H9 (cell line): ENCODE results near the gene HELT. TPM values are rescaled to one million over a fixed set of nuclear protein-coding genes. Genes with fewer than 3 reads are reported as not detected.

Experiments
- DNase-seq: peaks from one replicate; pipeline ENCODE4 v3.0.0-alpha.2; 2017
- H2AFZ ChIP-seq: one replicate; pipeline ENCODE4 v1.6.1; 2013; ENCODE audit warnings: mild to moderate bottlenecking, low read length, control low read depth, moderate library complexity
- H2AK5ac ChIP-seq: 2 replicates; pipeline ENCODE4 v1.6.1; 2013; ENCODE audit warnings: low read length, control low read depth, mixed read lengths; ENCODE audit not compliant: insufficient read length
- H2BK120ac ChIP-seq: one replicate; pipeline ENCODE4 v1.6.1; 2013; ENCODE audit warnings: low read depth, mild to moderate bottlenecking, low read length, control low read depth, inconsistent platforms; ENCODE audit not compliant: poor library complexity, severe bottlenecking
- H2BK12ac ChIP-seq: 2 replicates; pipeline ENCODE4 v1.6.1; 2013; ENCODE audit warnings: low read length, control low read depth, mixed read lengths, low read depth; ENCODE audit not compliant: insufficient read length
- H2BK15ac ChIP-seq: 2 replicates; pipeline ENCODE4 v1.6.1; 2013; ENCODE audit warnings: low read depth, low read length, control low read depth
- H2BK20ac ChIP-seq: one replicate; pipeline ENCODE4 v1.6.1; 2013; ENCODE audit warnings: low read depth, mild to moderate bottlenecking, low read length, control low read depth, inconsistent platforms; ENCODE audit not compliant: poor library complexity, severe bottlenecking
- H2BK5ac ChIP-seq: 2 replicates; pipeline ENCODE4 v1.6.1; 2013; ENCODE audit warnings: low read length, control low read depth, mixed read lengths; ENCODE audit not compliant: insufficient read length
- H3K14ac ChIP-seq: 2 replicates; pipeline ENCODE4 v1.6.1; 2013; ENCODE audit warnings: low read length, control low read depth; ENCODE audit not compliant: insufficient read depth
- H3K18ac ChIP-seq: 2 replicates; pipeline ENCODE4 v1.6.1; 2013; ENCODE audit warnings: low read depth, mild to moderate bottlenecking, mixed read lengths, low read length, control low read depth; ENCODE audit not compliant: insufficient read length
- H3K23ac ChIP-seq: 2 replicates; pipeline ENCODE4 v1.6.1; 2013; ENCODE audit warnings: low read length, control low read depth, mixed read lengths, low read depth; ENCODE audit not compliant: insufficient read length
- H3K23me2 ChIP-seq: 2 replicates; pipeline ENCODE4 v1.6.1; 2013; ENCODE audit warnings: low read depth, mild to moderate bottlenecking, mixed read lengths, low read length, control low read depth; ENCODE audit not compliant: insufficient read length, poor library complexity, severe bottlenecking
- H3K27ac ChIP-seq: 2 replicates; pipeline ENCODE4 v1.5.1; 2013; ENCODE audit warnings: low read length, control low read depth, mixed read lengths, low read depth; ENCODE audit not compliant: insufficient read length
- H3K27me3 ChIP-seq: 2 replicates; pipeline ENCODE4 v1.6.1; 2013; ENCODE audit warnings: low read length, control low read depth, inconsistent platforms; ENCODE audit not compliant: insufficient read depth
- H3K4ac ChIP-seq: 2 replicates; pipeline ENCODE4 v1.6.1; 2013; ENCODE audit warnings: low read depth, mild to moderate bottlenecking, control low read depth, inconsistent platforms, low read length, moderate library complexity
- H3K4me1 ChIP-seq: 2 replicates; pipeline ENCODE4 v1.6.1; 2013; ENCODE audit warnings: low read length, control low read depth, inconsistent platforms; ENCODE audit not compliant: insufficient read depth
- H3K4me2 ChIP-seq: 2 replicates; pipeline ENCODE4 v1.6.1; 2013; ENCODE audit warnings: low read length, control low read depth, mixed read lengths; ENCODE audit not compliant: insufficient read length, insufficient read depth
- H3K56ac ChIP-seq: 2 replicates; pipeline ENCODE4 v1.6.1; 2013; ENCODE audit warnings: low read depth, mild to moderate bottlenecking, mixed read lengths, low read length, control low read depth; ENCODE audit not compliant: insufficient read length
- H3K79me1 ChIP-seq: 2 replicates; pipeline ENCODE4 v1.6.1; 2013; ENCODE audit warnings: low read depth, mild to moderate bottlenecking, moderate library complexity, low read length, control low read depth, inconsistent platforms; ENCODE audit not compliant: insufficient read depth, poor library complexity, severe bottlenecking
- H3K79me2 ChIP-seq: 2 replicates; pipeline ENCODE4 v1.6.1; 2013; ENCODE audit warnings: low read length, control low read depth, inconsistent platforms; ENCODE audit not compliant: insufficient read depth
- H3K9ac ChIP-seq: 2 replicates; pipeline ENCODE4 v1.6.1; 2013; ENCODE audit warnings: low read length, control low read depth, mixed read lengths; ENCODE audit not compliant: insufficient read length; ENCODE audit errors: extremely low read depth
- H3K9me3 ChIP-seq: one replicate; pipeline ENCODE4 v1.6.1; 2013; ENCODE audit warnings: low read depth, low read length, inconsistent platforms; ENCODE audit not compliant: control insufficient read depth
- H3T11ph ChIP-seq: one replicate; pipeline ENCODE4 v1.6.1; 2013; ENCODE audit warnings: mild to moderate bottlenecking, low read length, control low read depth, inconsistent platforms
- H4K20me1 ChIP-seq: one replicate; pipeline ENCODE4 v1.6.1; 2013; ENCODE audit not compliant: control insufficient read depth, insufficient read length, insufficient read depth
- H4K5ac ChIP-seq: 2 replicates; pipeline ENCODE4 v1.6.1; 2013; ENCODE audit warnings: low read depth, mild to moderate bottlenecking, mixed read lengths, low read length, control low read depth; ENCODE audit not compliant: insufficient read length
- H4K8ac ChIP-seq: replicated peaks from 2 replicates; pipeline ENCODE4 v1.6.1; 2013; ENCODE audit warnings: low read length, control low read depth, mixed read lengths, low read depth; ENCODE audit not compliant: insufficient read length
- H4K91ac ChIP-seq: 2 replicates; pipeline ENCODE4 v1.6.1; 2013; ENCODE audit warnings: low read depth, mild to moderate bottlenecking, moderate library complexity, mixed read lengths, low read length, control low read depth; ENCODE audit not compliant: insufficient read length
- H3K27ac Mint-ChIP-seq, 3 experiments: 2 replicates in 2 of 3; 3 replicates in 1 of 3; pipeline ENCODE4 v1.8.0; 2020 to 2021; ENCODE audit warnings: mixed read lengths in 3 of 3, mild to moderate bottlenecking in 1 of 3, moderate library complexity in 1 of 3
- H3K27me3 Mint-ChIP-seq: 2 replicates; pipeline ENCODE4 v1.8.0; 2021; ENCODE audit warnings: low read depth, mild to moderate bottlenecking, moderate library complexity, mixed read lengths
- H3K36me3 Mint-ChIP-seq, 3 experiments: 2 replicates in 2 of 3; 3 replicates in 1 of 3; pipeline ENCODE4 v1.8.0; 2020 to 2021; ENCODE audit warnings: low read depth in 3 of 3, mixed read lengths in 3 of 3; ENCODE audit not compliant: insufficient read depth in 1 of 3
- H3K4me1 Mint-ChIP-seq, 2 experiments: 2 replicates each; pipeline ENCODE4 v1.8.0; 2020; ENCODE audit warnings: mixed read lengths in 2 of 2
- H3K4me3 Mint-ChIP-seq, 2 experiments: 2 replicates in 1 of 2; 3 replicates in 1 of 2; pipeline ENCODE4 v1.8.0; 2020 to 2021; ENCODE audit warnings: mild to moderate bottlenecking in 2 of 2, mixed read lengths in 2 of 2, moderate library complexity in 1 of 2
- H3K9me3 Mint-ChIP-seq, 2 experiments: 2 replicates in 1 of 2; 3 replicates in 1 of 2; pipeline ENCODE4 v1.8.0; 2020; ENCODE audit warnings: mild to moderate bottlenecking in 2 of 2, mixed read lengths in 2 of 2, moderate library complexity in 1 of 2
- CTCF ChIP-seq: fragments of 200-600 bp; sonication (generic); conservative IDR thresholded peaks from 3 replicates; pipeline ENCODE4 v1.8.0; 2021; ENCODE audit warnings: antibody characterized with exemption, mild to moderate bottlenecking
- WGBS: extraction: QIAGEN DNeasy Blood & Tissue Kit; methylation state at CpG from one replicate; pipeline ENCODE4 v1.1.7; 2013; ENCODE audit warnings: missing lambda C conversion rate, low lambda C conversion rate, mixed read lengths; ENCODE audit not compliant: insufficient read length; ENCODE audit errors: extremely low coverage; 5-methylcytosine and 5-hydroxymethylcytosine counted together
- total RNA-seq: library from RNA; stranded (reverse); gene quantifications from 2 replicates; pipeline ENCODE4 v1.2.1, GENCODE V29; 2021

Gene HELT
- total RNA-seq, 1 experiment from 2014 or later: not detected

- Histone ChIP-seq H4K5ac (no peak overlapping the region), H3K79me2 (no peaks in the 10 kb centered on the region), H3K14ac (no peak overlapping the region), H3K23ac (no peak overlapping the region), H3K27ac (no peak overlapping the region), H4K91ac (no peak overlapping the region), H2BK5ac (no peak overlapping the region), H3K4ac (no peak overlapping the region), H3K23me2 (peaks cover 21% of the 10 kb centered on the region), H2BK120ac (no peak overlapping the region), H3K18ac (no peak overlapping the region), H3K56ac (no peak overlapping the region), H3T11ph (no peak overlapping the region), H3K79me1 (no peaks in the 10 kb centered on the region), H3K27me3 (peaks cover 99% of the 10 kb centered on the region), H3K9ac (no peak overlapping the region), H3K9me3 (no peaks in the 10 kb centered on the region), H4K20me1 (no peaks in the 10 kb centered on the region), H2AK5ac (no peak overlapping the region), H3K4me2 (peak overlapping the region; percentile 72), H2BK12ac (no peak overlapping the region), H4K8ac (no peak overlapping the region), H2BK15ac (no peak overlapping the region), H2AFZ (no peak overlapping the region), H2BK20ac (no peak overlapping the region), H3K4me1 (no peaks in the 10 kb centered on the region; the same call in 1 of the 2 replicates)
- Mint-ChIP-seq H3K27ac (no peak overlapping the region), H3K27me3 (peaks cover 100% of the 10 kb centered on the region), H3K9me3 (peaks cover 0 to 11% of the 10 kb centered on the region in 2 experiments; a peak in 4 of 5 replicates), H3K36me3 (no peaks in the 10 kb centered on the region), H3K4me1 (peaks cover 43 to 64% of the 10 kb centered on the region in 2 experiments), H3K4me3 (peak overlapping the region; percentile 46 to 76)
- no CpG with 5 or more reads among the region's 41 CpGs for WGBS
- no peak for TF ChIP-seq CTCF
- DNase-seq: peak; percentile 63
Observed at GRCh38 chr4:185018834-185019455, 655 bp downstream of the HELT start.
